ENCODE measurements around the gene AARS1. TPM values are rescaled to one million over a fixed set of nuclear protein-coding genes. Genes with fewer than 3 reads are reported as not detected.
A peak's percentile ranks its signal among the peaks of the same experiment; 100 is the strongest.

Gene AARS1
- total RNA-seq (109 and 110 TPM in 2 replicates), polyA plus RNA-seq (58.9 and 71.3 TPM in 2 replicates), polyA minus RNA-seq (116 and 125 TPM in 2 replicates), Bru-seq, nascent RNA (percentile 71 among the genes with signal in this experiment), BruChase-seq, experiment 1, labeled RNA remaining after a 6-hour chase (percentile 84 among the genes with signal in this experiment), BruChase-seq, experiment 2, labeled RNA remaining after a 2-hour chase (percentile 69 among the genes with signal in this experiment)
- polyA plus RNA-seq (2011; cell fraction: cytosol; rRNA removed) = 82.0 and 84.3 TPM in 2 replicates
- 115 and 118 TPM in 2 replicates for polyA plus RNA-seq (2011; cell fraction: nucleus; rRNA removed)
- polyA plus RNA-seq (2012) = 99.2 and 104 TPM in 2 replicates
- 144 TPM for polyA minus RNA-seq (2011; cell fraction: cytosol; rRNA and poly(A)+ RNA removed)
- 42.4 and 56.3 TPM in 2 replicates for polyA minus RNA-seq (2011; cell fraction: nucleus; rRNA and poly(A)+ RNA removed)
- long read RNA-seq, transcript AARS-201 (21 exons, 3,477 nt) = major isoform, 178 of 242 reads
- long read RNA-seq, partial matches to known transcripts = 36 of 242 reads
- long read RNA-seq, other reads (novel, unspliced or antisense) = 28 of 242 reads

DNA sequence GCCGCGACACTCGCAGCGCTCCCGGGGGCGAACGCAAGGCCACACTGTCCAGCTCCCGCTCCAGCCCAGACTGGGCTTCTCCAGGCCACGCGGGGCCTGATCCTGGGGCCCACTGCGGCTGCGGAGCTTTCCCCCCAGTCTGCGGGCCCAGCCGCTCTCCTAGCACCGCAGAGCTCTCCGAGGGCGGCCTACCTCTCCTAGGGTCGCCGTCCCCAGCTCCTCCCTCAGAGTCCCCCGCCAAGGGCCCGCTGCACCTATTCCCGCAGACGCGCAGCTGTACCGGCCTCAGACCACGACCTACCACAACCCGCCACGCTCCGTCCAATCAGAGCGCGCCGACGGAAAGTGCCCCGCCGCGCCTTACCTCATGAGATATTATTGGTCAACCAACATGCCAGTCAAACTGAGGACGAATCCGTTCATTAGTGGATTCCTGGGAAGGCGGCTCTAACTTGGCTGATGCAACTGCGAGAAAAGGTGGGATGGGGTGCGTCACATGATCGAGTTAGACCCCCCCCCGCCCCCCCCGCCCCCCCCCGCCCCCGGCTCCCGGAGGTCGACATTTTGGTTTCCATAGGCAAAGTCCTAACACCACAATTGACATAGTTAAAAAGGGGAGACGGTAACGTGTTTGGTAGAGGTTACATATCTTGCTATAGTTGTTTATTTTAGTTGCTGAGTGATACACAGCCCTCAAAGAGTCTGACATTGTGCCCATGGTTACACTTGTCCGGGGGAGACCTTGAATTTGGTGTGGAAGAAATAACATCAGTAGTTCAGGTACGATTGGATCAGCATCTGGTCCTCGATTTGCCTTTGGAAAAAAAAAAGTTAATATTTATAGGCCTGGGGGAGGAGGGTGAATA, at the start of gene AARS1:
Gene AARS1, minus strand, starts transcription at position 278 of the 866 bp plus-strand sequence. CDS start 6,743 bp downstream, outside the sequence.
- Histone ChIP-seq H3K27me3 (ENCODE audit: control insufficient read depth in 2 of 2, insufficient read depth in 2 of 2, low read length in 2 of 2) (no peaks in the 10 kb centered on the region), H3K4me1 (ENCODE audit: control insufficient read depth, extremely low read depth, insufficient read depth, low read length) (peaks cover 4% of the 10 kb centered on the region), H3K36me3 (ENCODE audit: control insufficient read depth in 2 of 2, extremely low read depth in 1 of 2, insufficient read depth in 2 of 2, low read length in 2 of 2) (peaks cover 0 to under 1% of the 10 kb centered on the region in 2 experiments), H3K4me3 (replicated peaks in 1 of 3; ENCODE audit: insufficient read depth in 1 of 3, low read depth in 1 of 3, low read length in 3 of 3) (peak within 1 kb of the TSS; percentile 39 to 78 (median 76)), H4K20me1 (replicated peaks; ENCODE audit: control insufficient read depth, extremely low read depth, insufficient read depth, low read length) (no peaks in the 10 kb centered on the region), H3K4me2 (ENCODE audit: insufficient read depth, low read length) (peak within 1 kb of the TSS; percentile 89), H3K9me1 (replicated peaks; ENCODE audit: control insufficient read depth, extremely low read depth, insufficient read depth, low read length) (no peaks in the 10 kb centered on the region), H2AFZ (ENCODE audit: low read depth, low read length) (peak within 1 kb of the TSS; percentile 97), H3K9me3 (replicated peaks; ENCODE audit: control insufficient read depth, insufficient read depth, low read length) (no peaks in the 10 kb centered on the region), H3K79me2 (ENCODE audit: control insufficient read depth, insufficient read depth, low read length) (peaks cover 41% of the 10 kb centered on the region), H3K27ac (ENCODE audit: insufficient read depth, low read depth, low read length) (peak within 1 kb of the TSS; percentile 87), H3K9ac (replicated peaks; ENCODE audit: extremely low read depth, insufficient read depth, low read length) (peak within 1 kb of the TSS; percentile 93)
- TF ChIP-seq POLR2AphosphoS5 (IDR thresholded peaks at IDR 0.05; ENCODE audit: insufficient read depth, low read depth, low read length) = peak; percentile 95
- peak; percentile 91 for TF ChIP-seq POLR2A (IDR thresholded peaks at IDR 0.05; ENCODE audit: low read depth, low read length)
- TF ChIP-seq FOS (IDR thresholded peaks at IDR 0.05; ENCODE audit: borderline replicate concordance, insufficient read depth, low read length) = no peak
- DNase-seq (ENCODE audit: low read depth, low spot score) (peak; percentile 99), FAIRE-seq (peak; percentile 96)
- ChIA-PET CTCF (interaction anchor here (1.2 to 1.8 kb wide), 3 partner anchors 17 to 364 kb away, joined by 3 to 6 read pairs (median 4); partner anchors contain the start of gene EXOSC6), POLR2A (interaction anchor here (0.6 to 1.1 kb wide), 4 partner anchors 13 to 308 kb away, joined by 5 to 6 read pairs (median 6); partner anchors contain the start of gene DDX19A)
- intact Hi-C loops (cut with micrococcal nuclease) = loop anchor here (1.0 kb wide), 1 partner anchor 10 kb away; the partner anchor contains the start of gene DDX19B
- dilution Hi-C loops (cut with MboI; ENCODE audit: extremely low pct_ligation_motif_present, low sequenced_read_pairs) = no loop called here
- BruUV-seq (replicated peaks) = TSS peak; percentile 92

DNA sequence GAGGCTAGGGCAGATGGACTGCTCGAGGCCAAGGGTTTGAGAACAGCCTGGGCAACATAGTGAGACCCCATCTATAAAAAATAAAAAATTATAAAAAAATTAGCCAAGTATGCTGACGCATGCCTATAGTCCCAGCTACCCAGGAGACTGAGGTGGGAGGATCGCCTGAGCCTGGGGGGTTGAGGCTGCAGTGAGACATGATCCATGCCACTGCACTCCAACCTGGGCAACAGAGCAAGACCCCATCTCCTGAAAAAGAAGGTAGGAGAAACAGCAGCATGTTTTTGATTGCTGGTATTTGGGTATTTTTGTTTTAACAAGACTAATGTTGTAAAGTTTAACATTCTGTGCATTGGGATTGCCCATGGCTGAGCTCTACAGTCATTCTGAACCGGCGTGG, 48.5 kb upstream of the AARS1 start:
- CTCF ChIA-PET = no interaction called here

More for the DNA sequence above, 48.5 kb upstream of the AARS1 start:
- Histone ChIP-seq H3K4me1 (ENCODE audit: control insufficient read depth, extremely low read depth, insufficient read depth, low read length) (peaks cover 3% of the 10 kb centered on the region), H3K4me3 (replicated peaks in 1 of 3; ENCODE audit: insufficient read depth in 1 of 3, low read depth in 1 of 3, low read length in 3 of 3) (no peak overlapping the region), H3K27ac (ENCODE audit: insufficient read depth, low read depth, low read length) (no peak overlapping the region), H3K9ac (replicated peaks; ENCODE audit: extremely low read depth, insufficient read depth, low read length) (no peak overlapping the region), H3K9me1 (replicated peaks; ENCODE audit: control insufficient read depth, extremely low read depth, insufficient read depth, low read length) (no peaks in the 10 kb centered on the region), H2AFZ (ENCODE audit: low read depth, low read length) (no peak overlapping the region), H3K27me3 (ENCODE audit: control insufficient read depth in 2 of 2, insufficient read depth in 2 of 2, low read length in 2 of 2) (no peaks in the 10 kb centered on the region), H3K9me3 (replicated peaks; ENCODE audit: control insufficient read depth, insufficient read depth, low read length) (no peaks in the 10 kb centered on the region), H4K20me1 (replicated peaks; ENCODE audit: control insufficient read depth, extremely low read depth, insufficient read depth, low read length) (no peaks in the 10 kb centered on the region), H3K4me2 (ENCODE audit: insufficient read depth, low read length) (no peak overlapping the region), H3K79me2 (ENCODE audit: control insufficient read depth, insufficient read depth, low read length) (no peaks in the 10 kb centered on the region), H3K36me3 (ENCODE audit: control insufficient read depth in 2 of 2, extremely low read depth in 1 of 2, insufficient read depth in 2 of 2, low read length in 2 of 2) (peaks cover 6 to 14% of the 10 kb centered on the region in 2 experiments)
- intact Hi-C loops (cut with micrococcal nuclease) = no loop called here
- no TSS peak for BruUV-seq (replicated peaks)
- TF ChIP-seq, protein P1, sequence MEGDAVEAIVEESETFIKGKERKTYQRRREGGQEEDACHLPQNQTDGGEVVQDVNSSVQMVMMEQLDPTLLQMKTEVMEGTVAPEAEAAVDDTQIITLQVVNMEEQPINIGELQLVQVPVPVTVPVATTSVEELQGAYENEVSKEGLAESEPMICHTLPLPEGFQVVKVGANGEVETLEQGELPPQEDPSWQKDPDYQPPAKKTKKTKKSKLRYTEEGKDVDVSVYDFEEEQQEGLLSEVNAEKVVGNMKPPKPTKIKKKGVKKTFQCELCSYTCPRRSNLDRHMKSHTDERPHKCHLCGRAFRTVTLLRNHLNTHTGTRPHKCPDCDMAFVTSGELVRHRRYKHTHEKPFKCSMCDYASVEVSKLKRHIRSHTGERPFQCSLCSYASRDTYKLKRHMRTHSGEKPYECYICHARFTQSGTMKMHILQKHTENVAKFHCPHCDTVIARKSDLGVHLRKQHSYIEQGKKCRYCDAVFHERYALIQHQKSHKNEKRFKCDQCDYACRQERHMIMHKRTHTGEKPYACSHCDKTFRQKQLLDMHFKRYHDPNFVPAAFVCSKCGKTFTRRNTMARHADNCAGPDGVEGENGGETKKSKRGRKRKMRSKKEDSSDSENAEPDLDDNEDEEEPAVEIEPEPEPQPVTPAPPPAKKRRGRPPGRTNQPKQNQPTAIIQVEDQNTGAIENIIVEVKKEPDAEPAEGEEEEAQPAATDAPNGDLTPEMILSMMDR (IDR thresholded peaks at IDR 0.05; ENCODE audit: extremely low read depth in 1 of 2, insufficient read depth in 1 of 2, low read depth in 1 of 2, low read length in 2 of 2) = no peak
- TF ChIP-seq FOS (IDR thresholded peaks at IDR 0.05; ENCODE audit: borderline replicate concordance, insufficient read depth, low read length) (no peak), POLR2AphosphoS5 (IDR thresholded peaks at IDR 0.05; ENCODE audit: insufficient read depth, low read depth, low read length) (no peak), JUN (IDR thresholded peaks at IDR 0.05; ENCODE audit: borderline replicate concordance, insufficient read depth, insufficient read length, low read depth) (no peak), GATA2 (IDR thresholded peaks at IDR 0.05; ENCODE audit: insufficient read depth, insufficient read length, low read depth, low read length) (no peak)
- TF ChIP-seq, protein P2, sequence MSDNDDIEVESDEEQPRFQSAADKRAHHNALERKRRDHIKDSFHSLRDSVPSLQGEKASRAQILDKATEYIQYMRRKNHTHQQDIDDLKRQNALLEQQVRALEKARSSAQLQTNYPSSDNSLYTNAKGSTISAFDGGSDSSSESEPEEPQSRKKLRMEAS (IDR thresholded peaks at IDR 0.05; ENCODE audit: insufficient read depth, insufficient read length) = no peak
- POLR2A ChIA-PET = no interaction called here
- FAIRE-seq = peak; percentile 26
- no peak for DNase-seq (ENCODE audit: low read depth, low spot score)
- dilution Hi-C loops (cut with MboI; ENCODE audit: extremely low pct_ligation_motif_present, low sequenced_read_pairs) = no loop called here

Data from endothelial cell of umbilical vein (primary cell).